ENCODE measurements around the gene DOCK4.

- no peak for TF ChIP-seq CTCF (IDR thresholded peaks at IDR 0.05)
- TF ChIP-seq POLR2A (IDR thresholded peaks at IDR 0.05), result no peak
Observed at GRCh38 chr7:112149734-112150133, 56.5 kb downstream of the DOCK4 start.

Measured in esophagus squamous epithelium (tissue), 4 donors.